Fibroblast of skin of left biceps (primary cell): ENCODE results near the gene NATD1.

ENCODE experiments used
- DNase-seq, 2 experiments: peaks; one replicate each; pipeline ENCODE4 v3.0.0-alpha.2; 2013; ENCODE audit warnings: low read depth in 2 of 2

The NATD1 gene

DNA sequence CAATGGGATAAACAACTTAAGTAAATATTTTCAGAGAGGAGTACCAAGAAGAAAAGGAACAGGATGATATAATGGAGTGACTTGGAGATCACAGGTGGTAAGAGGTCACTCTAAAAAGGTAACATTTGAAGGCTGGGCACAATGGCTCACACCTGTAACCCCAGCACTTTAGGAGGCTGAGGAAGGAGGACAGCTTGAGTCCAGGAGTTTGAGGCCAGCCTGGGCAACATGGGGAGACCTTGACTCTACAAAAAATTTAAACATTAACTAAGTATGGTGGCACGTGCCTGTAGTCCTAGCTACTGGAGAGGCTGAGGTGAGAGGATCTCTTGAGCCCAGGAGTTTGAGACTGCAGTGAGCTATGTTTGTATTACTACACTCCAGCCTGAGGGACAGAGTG, 35.9 kb downstream of the NATD1 start:
- DNase-seq = no peak

DNA sequence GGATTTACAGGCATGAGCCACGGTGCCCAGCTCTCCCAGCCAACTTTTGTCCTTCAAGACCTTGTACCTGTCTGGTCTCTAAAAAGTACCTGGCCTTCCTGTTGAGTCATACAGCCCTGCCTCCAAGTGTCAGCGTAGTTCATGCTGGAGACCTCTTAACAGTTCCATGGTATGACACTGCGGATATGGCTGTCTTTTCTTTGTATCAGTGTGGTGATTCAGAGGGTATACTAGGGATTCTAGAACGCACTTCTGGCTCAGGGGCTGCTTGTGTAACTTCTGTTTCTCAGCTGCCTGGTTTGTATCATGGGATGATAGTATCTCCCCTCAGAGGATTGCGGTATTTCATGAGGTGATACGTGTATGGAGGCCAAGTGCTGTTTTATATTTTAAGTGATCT, 37.3 kb downstream of the NATD1 start:
- no peak for DNase-seq

DNA sequence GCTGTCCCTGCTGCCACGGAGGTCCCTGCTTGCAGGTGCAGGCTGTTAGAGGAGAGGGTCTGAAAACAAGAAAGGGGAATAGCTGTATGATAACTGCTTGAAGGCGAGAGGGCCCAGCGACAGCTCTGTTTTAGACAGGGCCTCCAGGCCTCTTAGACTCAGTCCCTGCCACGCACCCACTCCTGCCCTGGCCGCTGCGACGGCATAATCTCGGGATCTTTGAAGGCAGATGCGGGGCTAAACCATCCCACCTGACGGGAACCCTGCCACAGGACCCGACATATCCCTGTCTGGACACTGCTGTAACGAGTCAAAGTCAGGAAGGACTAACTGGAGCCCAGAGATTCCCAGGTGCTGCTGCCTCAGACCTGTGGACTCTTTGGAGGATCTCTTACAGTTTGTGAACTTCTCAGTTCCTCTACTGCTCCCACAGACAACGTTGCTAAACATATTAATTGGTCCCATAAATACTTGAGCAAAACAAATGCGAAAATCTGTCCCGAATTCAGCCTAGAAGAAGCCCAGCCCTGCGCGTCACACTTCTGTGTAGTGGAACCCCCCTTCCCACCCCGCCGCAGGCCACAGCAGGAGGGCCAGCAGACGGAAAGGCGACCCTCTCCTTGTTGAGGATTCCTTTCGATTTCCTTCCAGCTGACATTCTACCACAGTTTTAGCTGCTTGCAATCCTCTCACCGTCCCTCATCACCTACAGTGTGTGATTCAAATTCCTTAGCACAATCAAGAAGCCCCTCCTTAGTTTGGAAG, 38.3 kb downstream of the NATD1 start:
- no peak for DNase-seq

DNA sequence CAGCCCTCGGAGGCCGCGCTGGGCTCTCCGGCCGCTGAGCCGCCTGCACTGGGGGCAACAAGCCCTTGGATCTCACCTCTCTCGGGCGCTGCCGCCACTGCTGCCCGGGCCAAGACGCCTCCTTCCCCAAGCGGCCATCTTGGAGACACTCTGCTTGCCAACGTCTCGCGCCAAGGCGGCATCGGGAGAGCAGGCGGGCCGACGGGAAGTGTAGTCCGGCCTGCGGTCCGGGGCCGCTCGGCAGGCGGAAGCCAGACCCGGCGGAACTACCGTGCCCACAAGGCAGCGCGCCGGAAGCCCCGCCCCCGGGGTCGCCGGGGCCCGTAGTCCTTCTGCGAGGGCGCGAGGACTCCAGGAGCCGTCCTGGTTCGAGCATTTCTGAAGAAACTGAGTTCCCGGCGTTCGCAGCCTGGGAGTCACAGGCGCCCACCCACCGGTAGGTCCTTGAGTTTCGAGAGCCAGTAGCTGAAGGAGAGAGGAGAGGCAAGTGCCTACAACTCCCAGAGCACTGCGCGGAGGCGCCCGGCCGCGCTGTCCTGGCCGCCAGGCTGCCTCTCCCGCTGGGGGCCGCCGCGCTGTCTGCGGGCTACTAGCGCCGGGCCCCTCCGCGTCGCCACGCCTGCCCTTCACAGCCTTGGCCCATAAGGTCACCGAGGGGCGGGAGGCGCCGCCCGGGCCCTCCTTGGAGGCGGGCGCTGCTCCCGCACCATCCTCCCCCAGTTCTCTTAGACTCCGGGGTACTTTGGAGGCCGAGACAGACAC, 39.0 kb downstream of the NATD1 start, which contains the start of gene TMEM11:
TSS of gene TMEM11 (minus strand) at position 147 of the 762 bp plus-strand sequence. CDS start at position 138, 9 bp downstream.
- peak; percentile 73 to 80 for DNase-seq

DNA sequence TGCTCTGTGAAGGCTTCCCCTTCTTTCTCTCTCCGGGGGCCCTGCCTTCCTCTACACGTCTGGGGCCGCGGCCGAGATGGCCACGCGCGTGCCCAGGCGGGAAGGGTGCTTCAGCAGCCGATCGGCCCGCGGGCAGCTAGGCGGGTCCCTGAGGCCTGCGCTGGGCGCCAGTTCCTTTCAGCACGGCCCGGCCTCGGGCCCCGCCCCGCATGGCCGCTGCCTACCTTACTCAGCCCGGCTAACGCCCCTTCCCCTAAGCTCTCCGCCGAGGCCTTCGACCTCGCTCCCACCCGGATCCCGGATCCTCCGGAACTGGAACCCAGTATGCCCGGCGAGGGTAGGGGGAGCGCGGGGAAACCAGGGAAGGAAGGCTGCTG, 39.6 kb downstream of the NATD1 start:
- no peak for DNase-seq

DNA sequence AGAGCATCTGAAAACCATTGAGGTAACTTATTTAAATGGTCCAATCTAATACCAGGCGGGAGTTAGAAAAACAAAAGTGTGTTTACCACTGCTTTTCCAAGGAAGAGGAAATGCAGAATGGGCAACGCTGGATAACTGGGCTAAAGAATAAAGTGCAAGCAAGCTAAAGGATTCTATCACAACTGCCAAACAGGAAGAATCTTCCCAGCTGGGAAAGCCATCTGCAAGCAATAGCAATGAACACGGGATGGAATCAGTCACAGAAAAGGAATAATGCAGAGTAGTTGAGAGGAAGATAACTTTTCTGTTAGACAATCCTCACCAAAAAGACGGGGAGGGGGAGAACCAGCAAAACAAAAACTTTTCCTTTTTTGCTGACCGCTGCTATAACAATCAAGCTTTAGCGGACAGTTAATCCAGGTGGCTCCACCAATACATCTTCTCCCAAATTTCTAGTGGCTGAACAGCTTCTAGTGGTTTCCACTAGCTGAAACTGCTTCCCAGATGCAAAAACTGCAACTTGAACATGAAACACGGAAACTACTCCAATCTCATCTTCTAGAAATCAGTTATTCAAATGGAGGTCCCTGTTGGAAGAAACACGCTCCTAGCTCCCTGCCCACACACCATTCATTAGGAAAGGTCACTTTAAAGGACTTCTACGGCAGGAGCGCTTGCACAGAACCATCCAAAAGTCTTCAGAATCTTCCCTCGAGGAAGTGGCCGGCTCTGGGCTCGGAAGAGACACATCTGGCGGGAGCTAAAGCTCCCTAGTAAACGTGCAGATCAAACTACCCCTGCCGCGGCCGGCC, 40.2 kb downstream of the NATD1 start:
- no peak for DNase-seq

DNA sequence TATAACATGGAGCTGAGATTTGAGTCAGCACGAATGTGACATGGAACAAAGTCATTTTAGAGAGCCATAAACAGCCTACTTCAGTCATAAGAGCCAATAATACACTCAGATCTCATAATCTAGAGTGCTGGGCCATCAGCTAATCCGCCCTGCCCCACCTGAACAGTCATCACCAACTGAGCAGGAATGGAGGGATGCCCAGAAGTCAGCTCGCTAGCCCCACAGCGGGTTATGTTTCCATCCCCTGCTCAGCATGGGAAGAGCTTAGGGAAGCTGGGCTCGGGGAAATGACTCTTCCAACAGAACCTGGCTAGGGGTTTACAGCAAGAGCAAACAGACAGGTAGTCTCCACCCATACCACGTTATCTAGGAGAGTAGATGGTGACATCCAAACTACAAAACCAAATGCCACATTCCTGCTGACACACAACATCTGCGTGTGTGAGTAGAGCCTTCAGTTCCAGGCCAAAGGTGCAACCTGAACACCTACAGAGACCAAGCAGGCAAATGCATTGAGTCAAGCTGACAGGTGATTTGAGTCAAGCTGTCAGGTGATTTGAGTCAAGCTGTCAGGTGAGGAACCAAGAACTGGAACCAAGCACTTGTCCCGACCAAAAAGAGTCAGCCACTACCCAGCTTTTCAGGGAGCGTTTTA, 41.3 kb downstream of the NATD1 start:
- DNase-seq = no peak

DNA sequence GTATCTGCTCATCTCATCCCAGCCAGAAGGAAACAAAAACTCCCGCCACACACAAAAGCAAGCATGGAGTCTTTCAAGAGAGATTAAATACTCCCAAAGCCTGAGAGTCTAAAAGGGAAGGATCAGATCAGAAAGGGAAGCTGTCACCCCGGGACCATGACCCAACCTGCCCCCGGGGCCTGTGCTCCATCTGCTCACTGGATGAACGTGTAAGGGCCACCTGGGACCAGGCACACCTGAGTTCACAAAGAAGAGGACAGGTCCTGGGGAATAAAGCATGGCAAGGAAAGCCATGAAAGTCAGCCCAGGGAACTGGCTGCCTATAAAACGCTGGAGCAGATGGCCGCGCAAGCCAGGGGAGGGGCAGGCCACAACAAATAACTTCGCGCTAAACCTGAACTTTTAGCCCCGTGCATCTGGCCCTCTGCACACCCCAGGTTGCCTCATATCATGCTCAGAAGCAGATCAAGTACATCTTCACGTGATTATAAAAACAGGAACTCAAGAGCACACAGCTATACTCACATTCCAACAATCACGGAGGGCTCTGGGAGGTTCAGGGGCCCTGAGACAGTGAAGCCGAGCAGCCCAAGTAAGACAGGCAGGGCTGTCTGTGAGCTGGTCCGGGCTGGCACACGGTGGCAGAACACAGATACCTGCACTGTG, 42.7 kb downstream of the NATD1 start:
- no peak for DNase-seq

DNA sequence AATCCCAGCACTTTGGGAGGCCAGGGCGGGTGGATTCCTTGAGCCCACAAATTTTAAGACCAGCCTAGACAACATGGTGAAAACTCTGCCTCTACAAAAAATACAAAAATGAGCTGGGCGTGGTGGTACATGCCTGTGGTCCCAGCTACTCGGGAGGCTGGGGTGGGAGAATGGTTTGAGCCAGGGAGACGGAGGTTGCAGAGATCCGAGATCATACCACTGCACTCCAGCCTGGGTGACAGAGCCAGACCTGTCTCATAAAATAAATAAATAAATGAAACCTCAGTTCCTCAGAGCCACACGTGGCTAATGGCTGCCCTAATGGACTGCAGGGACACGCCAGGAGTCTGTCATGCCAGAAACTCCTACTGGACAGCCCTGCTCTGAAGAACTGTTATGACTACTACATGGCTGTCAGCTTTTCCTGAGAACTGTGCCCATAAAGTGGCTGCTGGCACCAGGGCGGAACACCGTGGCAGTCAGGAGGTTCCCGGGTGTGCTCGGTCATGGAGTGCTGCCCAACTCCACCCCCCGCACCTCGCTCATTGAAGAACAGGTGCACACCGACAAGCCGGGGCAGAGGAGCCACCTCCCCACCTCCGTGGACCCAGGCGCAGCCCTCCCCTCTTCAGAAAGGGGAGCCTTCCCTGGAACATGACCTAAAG, 43.6 kb downstream of the NATD1 start:
- no peak for DNase-seq

DNA sequence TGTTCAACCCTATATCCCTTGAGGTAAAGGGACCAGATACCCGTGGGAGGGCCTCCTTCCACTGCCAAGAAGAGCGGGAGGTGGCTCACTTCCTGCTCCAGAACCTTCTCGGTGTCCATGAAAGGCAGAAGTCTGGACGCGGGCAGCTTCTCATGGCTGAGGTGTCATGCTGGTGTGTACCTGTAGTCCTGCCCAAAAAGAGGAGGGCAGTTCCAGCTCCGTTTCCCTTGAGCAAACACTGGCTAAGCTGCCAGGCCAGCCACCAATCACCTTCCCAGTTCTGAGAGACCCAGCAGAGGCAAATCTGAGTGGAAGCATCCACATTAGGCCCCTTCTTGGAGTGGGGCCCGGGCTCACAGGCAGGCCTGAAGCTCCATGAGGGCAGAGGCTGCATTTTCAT, 44.9 kb downstream of the NATD1 start:
- no peak for DNase-seq

DNA sequence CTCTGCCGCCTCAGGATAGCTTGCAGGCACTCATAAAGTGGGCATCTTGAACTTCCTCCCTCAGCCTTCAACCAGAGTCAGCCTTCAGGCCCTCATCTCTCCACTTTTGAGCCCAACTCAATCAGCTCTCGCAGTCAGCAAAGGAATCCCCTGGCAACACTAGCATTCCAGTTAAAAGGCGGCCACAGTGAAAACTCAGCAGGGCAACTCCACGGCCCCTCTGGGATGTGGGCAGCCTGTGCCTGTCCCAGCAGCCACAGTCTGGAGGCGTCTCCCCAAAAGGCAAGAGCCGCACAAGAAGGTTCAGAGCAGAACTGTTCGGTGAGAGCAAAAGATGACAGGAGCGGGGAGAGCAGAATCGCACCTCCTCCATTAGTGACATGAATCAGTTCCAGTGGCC, 48.3 kb downstream of the NATD1 start:
- DNase-seq = no peak

DNA sequence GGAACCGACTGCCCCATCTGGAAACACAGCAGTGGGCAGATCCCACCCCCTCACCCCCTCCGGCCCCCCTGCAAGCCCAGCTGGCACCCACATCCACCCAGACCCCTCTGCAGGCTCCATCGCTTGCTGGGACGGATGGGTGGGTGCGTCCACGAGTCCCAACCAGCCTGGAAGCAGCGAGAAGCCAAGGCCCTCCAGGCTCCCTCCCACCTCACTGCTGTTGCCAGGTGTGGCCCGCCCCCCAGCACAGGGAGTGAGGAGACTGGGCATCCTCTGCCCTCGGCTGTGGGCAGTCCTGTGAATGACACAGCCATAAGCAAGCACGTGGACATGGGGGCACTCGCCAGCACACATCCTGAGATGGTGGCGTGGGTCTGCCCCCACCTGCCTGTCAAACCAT, 50.7 kb downstream of the NATD1 start:
- no peak for DNase-seq

DNA sequence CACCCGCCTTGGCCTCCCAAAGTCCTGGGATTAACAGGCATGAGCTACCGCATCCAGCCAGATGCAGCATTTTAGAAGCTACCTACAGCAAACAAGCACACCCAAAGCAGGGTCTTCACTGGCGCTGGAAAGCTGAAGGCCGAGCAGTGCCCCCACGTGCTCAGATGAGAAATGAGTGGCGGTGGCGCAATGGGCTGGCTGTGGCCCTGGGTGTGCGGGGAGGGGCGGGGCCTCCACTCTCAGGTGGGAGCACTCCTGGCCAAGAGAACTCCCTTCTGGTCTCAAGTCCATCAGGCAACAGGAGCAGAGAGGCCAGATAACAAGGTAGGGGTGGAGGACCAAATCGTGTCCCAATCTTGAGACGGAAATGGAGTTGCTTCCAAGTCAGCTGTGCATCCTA, 51.3 kb downstream of the NATD1 start:
- DNase-seq = no peak

DNA sequence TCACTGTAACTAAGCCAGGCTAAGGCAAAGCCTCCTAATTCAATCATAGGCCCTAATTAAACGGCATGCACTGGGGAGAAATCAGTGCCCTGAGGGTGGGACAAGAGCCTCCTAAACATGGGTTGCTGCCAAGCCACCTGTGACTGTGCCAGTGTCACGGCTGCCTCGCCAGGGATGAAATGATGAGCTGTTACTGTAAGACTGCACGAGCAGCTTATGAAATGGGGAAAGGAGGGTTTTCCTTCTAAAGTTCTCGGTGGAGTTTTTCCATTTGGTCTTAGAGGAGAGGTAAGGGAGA, 52.0 kb downstream of the NATD1 start:
- DNase-seq = no peak

DNA sequence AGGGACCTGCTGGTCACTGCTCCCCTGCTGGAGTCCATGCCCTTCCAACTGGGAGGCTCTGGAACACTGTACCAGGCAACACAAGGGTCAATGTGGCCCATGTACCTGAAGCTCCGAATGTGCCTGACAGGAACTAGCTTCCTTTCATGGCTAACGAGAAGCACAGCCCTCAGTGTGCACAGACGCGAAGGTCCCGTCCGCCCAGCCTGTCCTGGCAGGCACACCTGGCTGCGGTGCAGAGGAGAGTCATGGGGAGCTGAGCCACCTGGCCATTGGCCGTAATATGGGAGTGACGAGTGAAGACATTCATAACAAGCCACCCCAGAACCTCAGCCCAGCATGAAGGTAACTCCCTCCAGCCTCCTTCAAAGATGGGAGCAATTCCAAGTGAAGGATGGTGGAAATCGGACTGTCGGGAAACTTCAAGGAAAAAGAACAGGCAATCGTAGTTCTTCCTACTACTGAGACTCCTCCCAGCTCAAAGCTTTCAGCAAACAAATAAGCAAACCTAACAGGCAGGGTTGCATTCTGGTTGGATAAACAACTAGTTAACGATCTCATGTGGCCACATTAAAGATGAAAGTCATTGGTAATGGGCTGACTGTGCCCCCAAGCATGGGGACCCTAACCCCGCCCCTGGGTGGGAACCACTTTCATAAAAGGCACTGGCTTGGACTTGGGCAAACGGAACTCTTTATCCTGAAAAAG, 52.5 kb downstream of the NATD1 start:
- no peak for DNase-seq

DNA sequence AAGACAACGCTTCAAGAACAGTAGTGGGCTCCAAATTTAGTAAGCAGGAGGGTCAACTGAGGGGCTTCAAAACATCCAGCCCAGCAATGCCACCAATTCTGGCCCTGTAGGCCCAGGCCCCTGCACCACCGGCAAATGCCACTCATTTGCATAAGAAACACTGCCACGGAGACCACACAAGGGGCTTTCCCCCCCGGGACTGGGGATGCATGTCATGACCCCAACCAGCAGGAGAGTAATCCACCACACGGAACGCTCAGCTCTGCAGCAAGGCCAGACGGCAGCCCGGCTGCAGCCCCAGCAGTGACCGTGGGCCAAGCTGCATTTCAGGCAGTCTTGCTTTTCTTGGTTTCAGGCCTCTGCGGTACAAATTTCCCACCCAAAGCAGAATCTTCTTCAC, 53.4 kb downstream of the NATD1 start:
- DNase-seq = no peak

DNA sequence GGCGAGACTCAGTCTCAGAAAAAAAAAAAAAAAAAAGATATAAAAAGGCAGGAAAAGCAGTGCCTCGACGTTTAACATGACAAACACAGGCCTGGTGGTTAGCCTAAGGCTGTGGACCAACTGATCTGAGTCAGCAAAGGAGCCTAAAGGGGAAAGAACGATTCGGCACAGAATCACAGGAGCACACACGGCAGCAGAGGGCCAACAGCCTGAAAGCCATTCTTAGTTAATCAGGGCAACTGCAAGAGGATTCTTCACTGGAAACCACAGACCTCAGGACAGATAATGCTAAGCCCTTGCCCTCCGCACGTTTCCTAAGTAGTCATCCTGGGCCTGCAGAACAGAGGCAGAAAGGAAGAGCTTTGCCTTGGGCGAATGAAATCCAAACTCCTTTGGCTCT, 53.9 kb downstream of the NATD1 start:
- DNase-seq = no peak

DNA sequence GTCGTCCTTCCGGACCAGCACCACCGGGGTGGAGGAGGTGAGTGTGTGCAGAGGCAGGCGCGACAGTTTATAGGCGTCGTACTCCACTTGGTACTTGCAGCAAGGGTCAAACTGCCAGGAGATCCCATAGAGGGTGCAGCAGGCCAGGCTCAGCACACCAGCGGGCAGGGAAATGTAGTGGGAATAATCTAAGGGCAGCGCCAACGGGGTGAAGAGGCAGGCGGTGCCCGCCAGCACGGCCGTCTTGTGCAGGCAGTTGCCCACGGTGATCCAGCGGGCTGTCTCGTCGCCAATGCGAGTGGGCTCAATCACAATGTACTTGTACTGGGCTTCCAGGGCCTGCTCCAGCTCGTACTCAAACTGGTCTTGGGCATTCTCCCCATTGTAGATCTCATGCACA, 54.8 kb downstream of the NATD1 start:
- DNase-seq = no peak

DNA sequence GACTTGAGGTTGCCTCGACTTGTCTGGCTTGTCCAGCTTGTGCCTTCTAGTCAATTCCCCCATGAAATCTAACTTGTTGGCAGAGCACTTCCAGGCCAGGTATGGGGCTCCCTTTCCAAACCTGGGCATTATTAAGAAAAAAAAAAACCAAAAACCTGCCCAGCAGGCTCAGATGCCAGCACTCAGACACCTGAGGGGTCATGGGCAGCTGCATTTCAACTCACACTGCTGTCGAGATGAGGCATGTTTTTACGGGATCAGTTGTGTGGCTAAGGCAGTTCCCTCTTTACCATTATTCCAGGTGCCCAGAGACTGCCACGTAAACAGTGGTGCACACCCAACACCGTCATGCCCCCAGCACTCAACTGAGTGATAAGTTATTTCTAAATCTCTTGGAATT, 57.1 kb downstream of the NATD1 start:
- no peak for DNase-seq

DNA sequence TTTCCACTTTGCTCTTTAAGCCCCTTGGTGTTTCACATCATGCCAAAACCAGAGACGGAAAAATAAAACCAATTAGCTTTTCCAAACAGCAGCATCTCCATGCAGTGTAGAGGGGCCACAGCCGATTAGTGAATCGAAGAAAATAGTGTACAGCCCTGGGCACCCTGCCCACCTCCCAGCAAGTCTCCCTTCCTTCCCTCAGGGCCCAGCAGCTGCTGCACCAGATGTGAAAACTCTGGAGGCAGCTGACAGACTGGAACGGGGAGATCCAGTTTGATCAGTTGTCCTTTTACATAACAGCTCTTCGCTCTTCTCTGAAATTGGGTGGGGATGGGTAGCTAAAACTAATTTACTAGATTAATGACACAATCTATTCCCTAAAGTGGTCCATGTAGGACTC, 58.5 kb downstream of the NATD1 start:
- DNase-seq = peak in 1 of 2 experiments; percentile 9
